Trophoblast cell (in vitro differentiated cells and primary cell): ENCODE measurements around the gene BACE2.

Source experiments
- DNase-seq, 2 donors: peaks; one replicate each; pipeline ENCODE4 v3.0.0-alpha.2; 2016
- H2AFZ ChIP-seq: 2 replicates; pipeline ENCODE4 v1.6.1; 2013; ENCODE audit warnings: low read length, moderate library complexity, mild to moderate bottlenecking; ENCODE audit not compliant: insufficient read depth, poor library complexity
- H2AK5ac ChIP-seq: 2 replicates; pipeline ENCODE4 v1.6.1; 2013; ENCODE audit warnings: mild to moderate bottlenecking, low read length
- H2BK120ac ChIP-seq: 2 replicates; pipeline ENCODE4 v1.6.1; 2013; ENCODE audit warnings: low read length, mild to moderate bottlenecking, moderate library complexity; ENCODE audit not compliant: insufficient read depth, poor library complexity
- H2BK12ac ChIP-seq: 2 replicates; pipeline ENCODE4 v1.6.1; 2013; ENCODE audit warnings: mild to moderate bottlenecking, low read length, moderate library complexity
- H2BK5ac ChIP-seq: 2 replicates; pipeline ENCODE4 v1.6.1; 2013; ENCODE audit warnings: low read length, low read depth, moderate library complexity, mild to moderate bottlenecking; ENCODE audit not compliant: poor library complexity
- H3K14ac ChIP-seq: 2 replicates; pipeline ENCODE4 v1.6.1; 2013; ENCODE audit warnings: mild to moderate bottlenecking, low read length
- H3K18ac ChIP-seq: 2 replicates; pipeline ENCODE4 v1.6.1; 2013; ENCODE audit warnings: mild to moderate bottlenecking, low read length
- H3K23ac ChIP-seq: 2 replicates; pipeline ENCODE4 v1.6.1; 2013; ENCODE audit warnings: low read length
- H3K27ac ChIP-seq: 2 replicates; pipeline ENCODE4 v1.5.1; 2013; ENCODE audit warnings: low read depth, mild to moderate bottlenecking, inconsistent platforms, low read length, moderate library complexity
- H3K27me3 ChIP-seq: 2 replicates; pipeline ENCODE4 v1.6.1; 2013; ENCODE audit warnings: inconsistent platforms, mild to moderate bottlenecking, low read length, moderate library complexity; ENCODE audit not compliant: insufficient read depth
- H3K36me3 ChIP-seq, 2 experiments: 1 replicate in 1 of 2; 2 replicates in 1 of 2; pipeline ENCODE4 v1.6.1; 2013; ENCODE audit warnings: low read length in 2 of 2, mild to moderate bottlenecking in 2 of 2, moderate library complexity in 1 of 2; ENCODE audit not compliant: insufficient read depth in 2 of 2, control insufficient read depth in 1 of 2
- H3K4ac ChIP-seq: 2 replicates; pipeline ENCODE4 v1.6.1; 2013; ENCODE audit warnings: low read depth, mild to moderate bottlenecking, low read length, moderate library complexity
- H3K4me1 ChIP-seq, 2 experiments: 1 replicate in 1 of 2; 2 replicates in 1 of 2; pipeline ENCODE4 v1.6.1; 2013; ENCODE audit warnings: low read length in 2 of 2, mild to moderate bottlenecking in 2 of 2, moderate library complexity in 1 of 2; ENCODE audit not compliant: insufficient read depth in 2 of 2, control insufficient read depth in 1 of 2
- H3K4me2 ChIP-seq: 2 replicates; pipeline ENCODE4 v1.6.1; 2013; ENCODE audit warnings: inconsistent platforms, mild to moderate bottlenecking, low read length, moderate library complexity
- H3K4me3 ChIP-seq: 2 replicates; pipeline ENCODE4 v1.5.1; 2013; ENCODE audit warnings: mild to moderate bottlenecking, low read depth, low read length, inconsistent platforms
- H3K79me1 ChIP-seq: one replicate; pipeline ENCODE4 v1.6.1; 2013; ENCODE audit warnings: low read length
- H3K79me2 ChIP-seq: 2 replicates; pipeline ENCODE4 v1.6.1; 2013; ENCODE audit warnings: low read length, mild to moderate bottlenecking; ENCODE audit not compliant: control insufficient read depth, insufficient read depth, poor library complexity
- H3K9ac ChIP-seq: 2 replicates; pipeline ENCODE4 v1.6.1; 2013; ENCODE audit warnings: mild to moderate bottlenecking, low read length
- H3K9me3 ChIP-seq: 2 replicates; pipeline ENCODE4 v1.6.1; 2013; ENCODE audit warnings: low read depth, mild to moderate bottlenecking, control low read depth, inconsistent platforms, low read length; ENCODE audit not compliant: insufficient read depth
- H4K12ac ChIP-seq: 2 replicates; pipeline ENCODE4 v1.6.1; 2013; ENCODE audit warnings: low read depth, mild to moderate bottlenecking, low read length, moderate library complexity
- H4K8ac ChIP-seq: 2 replicates; pipeline ENCODE4 v1.6.1; 2013; ENCODE audit warnings: low read depth, mild to moderate bottlenecking, low read length, moderate library complexity
- H4K91ac ChIP-seq: one replicate; pipeline ENCODE4 v1.6.1; 2013; ENCODE audit warnings: low read depth, mild to moderate bottlenecking, low read length, moderate library complexity
- WGBS: extraction: QIAGEN DNeasy Blood & Tissue Kit; methylation state at CpG from one replicate; pipeline ENCODE4 v1.1.7; 2013; ENCODE audit warnings: missing lambda C conversion rate; ENCODE audit not compliant: insufficient read length, insufficient coverage; ENCODE audit errors: extremely low coverage; 5-methylcytosine and 5-hydroxymethylcytosine counted together

Gene BACE2

GRCh38 chr21:41156142-41156541 is 11.8 kb upstream of the BACE2 start:
- H3K14ac ChIP-seq = no peak overlapping the region
- H3K4me2 ChIP-seq = no peak overlapping the region
- no peak overlapping the region for H2AK5ac ChIP-seq
- no peak overlapping the region for H4K12ac ChIP-seq
- WGBS = no CpG with 5 or more reads among the region's 5 CpGs
- H4K8ac ChIP-seq = no peak overlapping the region
- no peaks in the 10 kb centered on the region for H3K4me1 ChIP-seq
- no peak overlapping the region for H3K4ac ChIP-seq
- H2AFZ ChIP-seq = no peak overlapping the region
- H3K79me2 ChIP-seq = no peaks in the 10 kb centered on the region
- H2BK12ac ChIP-seq = no peak overlapping the region
- no peaks in the 10 kb centered on the region for H3K27me3 ChIP-seq
- no peak overlapping the region for H3K27ac ChIP-seq
- H3K18ac ChIP-seq = no peak overlapping the region
- no peak overlapping the region for H2BK5ac ChIP-seq
- H3K36me3 ChIP-seq = no peaks in the 10 kb centered on the region
- H3K79me1 ChIP-seq = no peaks in the 10 kb centered on the region
- peaks cover 2% of the 10 kb centered on the region for H3K9me3 ChIP-seq
- H3K4me3 ChIP-seq = no peak overlapping the region
- no peak for DNase-seq
- no peak overlapping the region for H3K9ac ChIP-seq
- no peak overlapping the region for H4K91ac ChIP-seq
- H2BK120ac ChIP-seq = no peak overlapping the region
- H3K23ac ChIP-seq = no peak overlapping the region

GRCh38 chr21:41158026-41158425 is 9.9 kb upstream of the BACE2 start:
- WGBS = no CpG with 5 or more reads among the region's 2 CpGs
- H3K79me2 ChIP-seq = no peaks in the 10 kb centered on the region

DNA sequence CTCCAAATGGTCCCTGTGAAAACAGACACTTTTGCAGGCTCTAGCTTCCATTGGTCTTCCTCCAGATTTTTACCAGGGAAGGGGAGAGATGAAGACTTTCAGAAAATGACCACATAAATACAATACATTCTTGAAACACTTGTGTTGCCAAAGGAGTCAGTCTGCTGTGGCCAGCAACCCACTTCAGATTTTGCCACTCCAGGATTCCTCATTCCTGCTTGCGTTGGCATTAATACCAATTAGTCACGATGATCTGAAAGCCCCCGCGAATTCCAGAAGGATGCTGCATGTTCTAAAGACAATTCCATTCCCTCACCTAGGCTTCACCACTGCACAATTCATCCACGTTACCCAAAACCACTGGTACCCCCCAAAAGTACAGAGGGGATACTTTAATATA is 7.9 kb upstream of the BACE2 start:
- Histone ChIP-seq H3K4me3 (no peak overlapping the region), H3K18ac (no peak overlapping the region), H4K12ac (no peak overlapping the region), H3K79me1 (no peaks in the 10 kb centered on the region), H3K27me3 (no peaks in the 10 kb centered on the region), H2AFZ (no peak overlapping the region), H2BK12ac (no peak overlapping the region), H3K4ac (no peak overlapping the region), H3K27ac (no peak overlapping the region), H3K9ac (no peak overlapping the region), H2BK120ac (no peak overlapping the region), H2BK5ac (no peak overlapping the region), H3K4me2 (no peak overlapping the region), H3K4me1 (no peaks in the 10 kb centered on the region), H3K23ac (no peak overlapping the region), H3K9me3 (peaks cover 2% of the 10 kb centered on the region), H3K79me2 (no peaks in the 10 kb centered on the region), H3K14ac (no peak overlapping the region), H2AK5ac (no peak overlapping the region), H3K36me3 (no peaks in the 10 kb centered on the region), H4K8ac (no peak overlapping the region), H4K91ac (no peak overlapping the region)
- no CpG with 5 or more reads among the region's 5 CpGs for WGBS
- DNase-seq = no peak

More at GRCh38 chr21:41158026-41158425, 9.9 kb upstream of the BACE2 start:
- no peak overlapping the region for H3K4me3 ChIP-seq
- H3K23ac ChIP-seq = no peak overlapping the region
- H2BK5ac ChIP-seq = no peak overlapping the region
- no peaks in the 10 kb centered on the region for H3K36me3 ChIP-seq
- H3K4ac ChIP-seq = no peak overlapping the region
- H3K9ac ChIP-seq = no peak overlapping the region
- no peaks in the 10 kb centered on the region for H3K79me1 ChIP-seq
- no peak overlapping the region for H2AFZ ChIP-seq
- H3K4me1 ChIP-seq = no peaks in the 10 kb centered on the region
- peaks cover 2% of the 10 kb centered on the region for H3K9me3 ChIP-seq
- no peak overlapping the region for H3K27ac ChIP-seq
- no peak overlapping the region for H4K8ac ChIP-seq
- no peak overlapping the region for H4K12ac ChIP-seq
- no peak overlapping the region for H2BK12ac ChIP-seq
- H3K18ac ChIP-seq = no peak overlapping the region
- no peak overlapping the region for H3K14ac ChIP-seq
- H3K4me2 ChIP-seq = no peak overlapping the region
- H3K27me3 ChIP-seq = no peaks in the 10 kb centered on the region
- no peak for DNase-seq
- no peak overlapping the region for H2BK120ac ChIP-seq
- no peak overlapping the region for H4K91ac ChIP-seq
- H2AK5ac ChIP-seq = no peak overlapping the region

GRCh38 chr21:41161428-41161827 is 6.5 kb upstream of the BACE2 start:
- Histone ChIP-seq H3K14ac (no peak overlapping the region), H3K79me2 (no peaks in the 10 kb centered on the region), H3K23ac (no peak overlapping the region), H2AFZ (no peak overlapping the region), H2BK12ac (no peak overlapping the region), H3K79me1 (no peaks in the 10 kb centered on the region), H3K36me3 (no peaks in the 10 kb centered on the region), H2AK5ac (no peak overlapping the region), H3K4me1 (no peaks in the 10 kb centered on the region), H3K27ac (no peak overlapping the region), H4K91ac (no peak overlapping the region), H3K4ac (no peak overlapping the region), H3K4me3 (no peak overlapping the region), H3K18ac (no peak overlapping the region), H2BK120ac (no peak overlapping the region), H2BK5ac (no peak overlapping the region), H3K9me3 (peaks cover 2% of the 10 kb centered on the region), H3K27me3 (no peaks in the 10 kb centered on the region), H4K12ac (no peak overlapping the region), H4K8ac (no peak overlapping the region), H3K9ac (no peak overlapping the region), H3K4me2 (no peak overlapping the region)
- no CpG with 5 or more reads among the region's 3 CpGs for WGBS
- no peak for DNase-seq
